GM12873 (cell line): Measurements from ENCODE around the gene PPEF2.

Experiments
- TF ChIP-seq, protein P1 (sequence below): IDR thresholded peaks from 2 replicates; pipeline ENCODE4 v1.5.1; 2012; ENCODE audit warnings: low read depth, mild to moderate bottlenecking, moderate library complexity, low read length, control low read depth; ENCODE audit not compliant: insufficient read depth; ENCODE audit errors: missing control alignments

Gene PPEF2

GRCh38 chr4:75924309-75924827 lies 22.1 kb upstream of the PPEF2 start:
- TF ChIP-seq, protein P1, sequence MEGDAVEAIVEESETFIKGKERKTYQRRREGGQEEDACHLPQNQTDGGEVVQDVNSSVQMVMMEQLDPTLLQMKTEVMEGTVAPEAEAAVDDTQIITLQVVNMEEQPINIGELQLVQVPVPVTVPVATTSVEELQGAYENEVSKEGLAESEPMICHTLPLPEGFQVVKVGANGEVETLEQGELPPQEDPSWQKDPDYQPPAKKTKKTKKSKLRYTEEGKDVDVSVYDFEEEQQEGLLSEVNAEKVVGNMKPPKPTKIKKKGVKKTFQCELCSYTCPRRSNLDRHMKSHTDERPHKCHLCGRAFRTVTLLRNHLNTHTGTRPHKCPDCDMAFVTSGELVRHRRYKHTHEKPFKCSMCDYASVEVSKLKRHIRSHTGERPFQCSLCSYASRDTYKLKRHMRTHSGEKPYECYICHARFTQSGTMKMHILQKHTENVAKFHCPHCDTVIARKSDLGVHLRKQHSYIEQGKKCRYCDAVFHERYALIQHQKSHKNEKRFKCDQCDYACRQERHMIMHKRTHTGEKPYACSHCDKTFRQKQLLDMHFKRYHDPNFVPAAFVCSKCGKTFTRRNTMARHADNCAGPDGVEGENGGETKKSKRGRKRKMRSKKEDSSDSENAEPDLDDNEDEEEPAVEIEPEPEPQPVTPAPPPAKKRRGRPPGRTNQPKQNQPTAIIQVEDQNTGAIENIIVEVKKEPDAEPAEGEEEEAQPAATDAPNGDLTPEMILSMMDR = no peak

- TF ChIP-seq, protein P1 = no peak
Measured at GRCh38 chr4:75922588-75922987, 20.3 kb upstream of the PPEF2 start.

GRCh38 chr4:75921910-75922309 lies 19.7 kb upstream of the PPEF2 start:
- TF ChIP-seq, protein P1 = no peak

DNA sequence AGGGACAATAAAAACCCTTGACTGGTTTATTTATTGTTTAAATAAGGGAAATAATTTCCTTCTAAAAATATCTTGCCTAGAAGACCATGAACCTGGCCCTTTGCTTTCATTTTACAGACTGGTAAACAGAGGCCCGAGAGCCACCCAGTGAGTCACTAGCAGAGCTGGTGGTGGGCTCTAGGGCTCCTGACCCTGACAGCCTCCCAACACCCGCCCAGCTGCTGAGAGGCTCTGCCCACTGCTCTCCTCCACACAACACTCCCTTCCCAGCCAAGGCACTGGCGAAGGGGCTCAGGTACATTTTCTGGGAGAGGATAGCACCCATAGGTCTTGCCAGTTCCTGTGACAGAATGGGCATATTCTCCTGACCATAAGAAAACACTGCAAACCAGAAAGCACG lies 18.1 kb upstream of the PPEF2 start:
- TF ChIP-seq, protein P1 = no peak

- TF ChIP-seq, protein P1 = no peak
Measured at GRCh38 chr4:75919920-75920319, 17.7 kb upstream of the PPEF2 start.

- TF ChIP-seq, protein P1 = peak; percentile 88
Measured at GRCh38 chr4:75916091-75916661, 13.9 kb upstream of the PPEF2 start.

GRCh38 chr4:75912968-75913367 lies 10.7 kb upstream of the PPEF2 start:
- TF ChIP-seq, protein P1 = no peak
